H54 (cell line): ENCODE results near the gene OR4E1.
"Not testable (repeated sequence)": the region's sequence is repeated elsewhere in the genome, so short reads cannot be mapped to it uniquely, and the experiment has no call there.

ENCODE experiments used
- DNase-seq: peaks from one replicate; pipeline ENCODE4 v3.0.0; 2011; ENCODE audit warnings: low spot score, mixed read lengths; ENCODE audit not compliant: insufficient read length
- FAIRE-seq: peaks from 3 replicates; lab custom pipeline; 2011; peaks lifted over from hg19 to GRCh38; lab: Jason Lieb, UNC
- POLR2A ChIP-seq: IDR thresholded peaks from 2 replicates; pipeline ENCODE4 v1.6.1; 2011; ENCODE audit warnings: low read depth, mild to moderate bottlenecking, low read length

OR4E1 gene

GRCh38 chr14:21680072-21680471 lies 6.5 kb upstream of the OR4E1 start:
- no peak for FAIRE-seq
- no peak for TF ChIP-seq POLR2A
- no peak for DNase-seq

- no peak for FAIRE-seq
- no peak for TF ChIP-seq POLR2A
- DNase-seq = no peak
Observed at GRCh38 chr14:21675566-21675965, 1.9 kb upstream of the OR4E1 start.

- TF ChIP-seq POLR2A = no peak
- no peak for FAIRE-seq
- no peak for DNase-seq
Observed at GRCh38 chr14:21672116-21672515, 1.5 kb downstream of the OR4E1 start.

GRCh38 chr14:21671371-21671770 lies 2.2 kb downstream of the OR4E1 start:
- no peak for TF ChIP-seq POLR2A
- no peak for FAIRE-seq
- DNase-seq = no peak

- DNase-seq (no peak), FAIRE-seq (no peak)
- no peak for TF ChIP-seq POLR2A
Observed at GRCh38 chr14:21669284-21669683, 4.3 kb downstream of the OR4E1 start.

GRCh38 chr14:21668377-21668776 lies 5.2 kb downstream of the OR4E1 start:
- TF ChIP-seq POLR2A = no peak
- DNase-seq (no peak), FAIRE-seq (no peak)

- no peak for FAIRE-seq
- TF ChIP-seq POLR2A = no peak
- DNase-seq = no peak
Observed at GRCh38 chr14:21656980-21657379, 16.6 kb downstream of the OR4E1 start.

- no peak for DNase-seq
- FAIRE-seq = no peak
- no peak for TF ChIP-seq POLR2A
Observed at GRCh38 chr14:21654215-21654614, 19.4 kb downstream of the OR4E1 start.

- TF ChIP-seq POLR2A = no peak
- no peak for DNase-seq
- FAIRE-seq = no peak
Observed at GRCh38 chr14:21653331-21653885, 20.2 kb downstream of the OR4E1 start, which contains the start of gene OR4E2. Gene OR4E2, plus strand, starts transcription at chr14:21653835. Its CDS starts 11,248 bp downstream, at chr14:21665083.

GRCh38 chr14:21652209-21652808 lies 21.3 kb downstream of the OR4E1 start:
- TF ChIP-seq POLR2A = no peak
- DNase-seq (no peak), FAIRE-seq (no peak)

GRCh38 chr14:21647380-21647779 lies 26.2 kb downstream of the OR4E1 start:
- FAIRE-seq (no peak), DNase-seq (no peak)
- no peak for TF ChIP-seq POLR2A

- no peak for DNase-seq
- FAIRE-seq = no peak
- no peak for TF ChIP-seq POLR2A
Observed at GRCh38 chr14:21643407-21643806, 30.2 kb downstream of the OR4E1 start.

GRCh38 chr14:21642683-21643082 lies 30.9 kb downstream of the OR4E1 start:
- TF ChIP-seq POLR2A = no peak
- FAIRE-seq (no peak), DNase-seq (no peak)

- DNase-seq = no peak
- TF ChIP-seq POLR2A = no peak
- FAIRE-seq = no peak
Observed at GRCh38 chr14:21634840-21635239, 38.8 kb downstream of the OR4E1 start, which contains the start of gene OR10G2. Gene OR10G2, minus strand, starts transcription at chr14:21634940. Its CDS starts 98 bp downstream, at chr14:21634842.

- DNase-seq = no peak
- no peak for TF ChIP-seq POLR2A
- FAIRE-seq = no peak
Observed at GRCh38 chr14:21631084-21631483, 42.5 kb downstream of the OR4E1 start.

GRCh38 chr14:21630503-21630902 lies 43.1 kb downstream of the OR4E1 start:
- FAIRE-seq, DNase-seq: not testable (repeated sequence)
